ENCODE measurements around the gene KLC3.

Gene KLC3

DNA sequence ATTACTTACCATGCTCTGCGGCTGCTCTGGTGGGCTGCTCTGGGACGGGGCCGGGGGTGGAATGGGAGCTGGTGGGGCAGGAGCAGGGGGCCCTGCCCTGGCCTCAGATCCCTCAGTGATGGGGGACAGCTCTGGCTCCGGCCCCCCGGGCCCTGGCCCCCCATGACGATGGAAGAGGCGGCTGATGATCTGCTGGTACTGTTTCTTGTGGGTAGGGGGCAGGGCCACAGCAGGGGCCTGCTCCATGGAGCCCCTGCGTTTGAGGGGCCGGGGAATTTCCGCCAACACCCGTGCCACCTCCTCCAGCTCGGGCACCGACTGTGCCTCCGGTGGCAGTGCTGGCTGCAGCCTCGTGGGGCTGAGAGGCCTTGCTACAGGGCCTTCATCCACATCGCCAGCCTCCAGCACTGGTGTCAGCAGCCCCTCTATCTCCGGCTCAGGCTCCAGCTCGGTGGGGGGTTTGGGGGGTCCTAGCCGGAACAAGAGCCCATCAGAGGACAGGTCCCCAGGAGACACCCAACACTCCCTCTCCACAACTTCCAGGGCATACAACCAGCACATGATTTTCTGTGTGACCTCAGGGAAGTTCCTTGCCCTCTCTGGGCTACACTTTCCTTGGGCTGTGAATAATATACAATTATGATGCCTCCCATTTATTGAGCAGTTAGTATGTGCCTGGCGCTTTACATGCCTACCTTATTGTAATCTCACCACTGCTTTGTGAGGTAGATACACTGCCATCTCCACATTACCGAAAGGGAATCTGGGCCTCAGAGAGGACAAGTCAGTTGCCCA is 51.5 kb downstream of the KLC3 start:
- TF ChIP-seq, protein P1, sequence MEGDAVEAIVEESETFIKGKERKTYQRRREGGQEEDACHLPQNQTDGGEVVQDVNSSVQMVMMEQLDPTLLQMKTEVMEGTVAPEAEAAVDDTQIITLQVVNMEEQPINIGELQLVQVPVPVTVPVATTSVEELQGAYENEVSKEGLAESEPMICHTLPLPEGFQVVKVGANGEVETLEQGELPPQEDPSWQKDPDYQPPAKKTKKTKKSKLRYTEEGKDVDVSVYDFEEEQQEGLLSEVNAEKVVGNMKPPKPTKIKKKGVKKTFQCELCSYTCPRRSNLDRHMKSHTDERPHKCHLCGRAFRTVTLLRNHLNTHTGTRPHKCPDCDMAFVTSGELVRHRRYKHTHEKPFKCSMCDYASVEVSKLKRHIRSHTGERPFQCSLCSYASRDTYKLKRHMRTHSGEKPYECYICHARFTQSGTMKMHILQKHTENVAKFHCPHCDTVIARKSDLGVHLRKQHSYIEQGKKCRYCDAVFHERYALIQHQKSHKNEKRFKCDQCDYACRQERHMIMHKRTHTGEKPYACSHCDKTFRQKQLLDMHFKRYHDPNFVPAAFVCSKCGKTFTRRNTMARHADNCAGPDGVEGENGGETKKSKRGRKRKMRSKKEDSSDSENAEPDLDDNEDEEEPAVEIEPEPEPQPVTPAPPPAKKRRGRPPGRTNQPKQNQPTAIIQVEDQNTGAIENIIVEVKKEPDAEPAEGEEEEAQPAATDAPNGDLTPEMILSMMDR (IDR thresholded peaks at IDR 0.05; ENCODE audit: low read depth, low read length), result no peak
- H3K4me3 ChIP-seq (ENCODE audit: low read depth, low read length), result no peak overlapping the region

DNA sequence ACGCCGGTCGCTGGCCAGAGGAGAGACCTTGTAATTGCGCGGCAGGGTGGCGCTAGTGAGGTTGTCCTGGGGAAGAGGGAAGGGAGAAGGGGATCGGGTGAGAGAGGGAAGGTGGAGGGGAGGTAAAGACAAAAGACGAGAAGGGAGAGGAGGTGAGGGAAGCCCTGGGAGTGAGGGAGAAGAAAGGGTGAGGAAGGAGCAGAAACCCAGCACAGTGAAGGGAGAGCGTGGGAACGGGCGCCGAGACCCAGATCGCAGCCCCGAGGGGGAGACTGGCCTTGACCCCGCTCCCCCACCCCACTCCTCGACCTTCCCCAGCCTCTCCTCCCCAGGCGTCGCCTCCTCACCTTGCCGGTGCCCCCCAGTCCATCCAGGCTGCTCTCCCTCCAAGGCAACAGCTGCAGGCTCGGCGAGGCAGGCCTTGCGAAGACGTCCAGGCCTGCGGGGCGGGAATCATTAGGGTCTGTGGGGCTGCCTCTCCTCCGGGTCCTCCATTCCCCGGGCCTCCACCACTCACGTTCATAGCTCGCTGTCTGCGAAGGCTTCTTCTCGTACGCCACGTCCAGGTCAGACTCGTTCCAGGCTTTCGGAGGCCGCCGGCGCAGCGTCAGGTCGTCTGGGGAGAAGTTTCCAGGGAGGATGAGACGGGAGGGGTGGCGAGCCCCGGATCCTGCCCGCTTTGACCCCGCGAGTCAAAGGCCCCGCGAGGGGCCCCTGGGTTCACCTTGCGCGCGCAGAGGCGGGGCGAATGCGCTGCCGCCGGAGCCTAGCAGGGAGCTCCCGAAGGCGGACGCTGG is 55.5 kb downstream of the KLC3 start:
- TF ChIP-seq, protein P1 (IDR thresholded peaks at IDR 0.05; ENCODE audit: low read depth, low read length), result no peak
- no peak overlapping the region for H3K4me3 ChIP-seq (ENCODE audit: low read depth, low read length)

DNA sequence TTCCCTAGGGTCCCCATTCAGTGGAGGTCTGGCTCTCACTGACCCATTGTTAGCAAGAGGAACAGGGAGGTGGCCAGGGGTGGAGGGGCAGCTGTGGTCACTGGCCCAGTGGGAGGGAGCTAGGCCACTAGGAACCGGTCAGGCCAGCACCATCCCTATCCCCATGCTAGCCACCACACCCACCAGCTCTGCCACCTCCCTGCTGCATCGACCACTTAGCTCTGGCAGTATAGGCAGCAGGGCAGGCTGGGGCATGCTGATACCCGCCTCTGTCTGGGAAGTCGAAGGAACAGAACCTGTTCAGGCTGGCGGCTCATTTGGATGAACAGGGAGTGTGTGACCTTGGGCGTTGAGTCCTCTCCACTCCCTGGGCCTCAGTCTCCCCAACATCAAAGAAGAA is 59.6 kb downstream of the KLC3 start:
- TF ChIP-seq, protein P1 (IDR thresholded peaks at IDR 0.05; ENCODE audit: low read depth, low read length), result no peak
- no peak overlapping the region for H3K4me3 ChIP-seq (ENCODE audit: low read depth, low read length)
